ENCODE measurements around the gene PTOV1.

Gene PTOV1

GRCh38 chr19:49888510-49888824 is 37.5 kb downstream of the PTOV1 start:
- no peak for DNase-seq (ENCODE audit: low read depth, low spot score)

DNA sequence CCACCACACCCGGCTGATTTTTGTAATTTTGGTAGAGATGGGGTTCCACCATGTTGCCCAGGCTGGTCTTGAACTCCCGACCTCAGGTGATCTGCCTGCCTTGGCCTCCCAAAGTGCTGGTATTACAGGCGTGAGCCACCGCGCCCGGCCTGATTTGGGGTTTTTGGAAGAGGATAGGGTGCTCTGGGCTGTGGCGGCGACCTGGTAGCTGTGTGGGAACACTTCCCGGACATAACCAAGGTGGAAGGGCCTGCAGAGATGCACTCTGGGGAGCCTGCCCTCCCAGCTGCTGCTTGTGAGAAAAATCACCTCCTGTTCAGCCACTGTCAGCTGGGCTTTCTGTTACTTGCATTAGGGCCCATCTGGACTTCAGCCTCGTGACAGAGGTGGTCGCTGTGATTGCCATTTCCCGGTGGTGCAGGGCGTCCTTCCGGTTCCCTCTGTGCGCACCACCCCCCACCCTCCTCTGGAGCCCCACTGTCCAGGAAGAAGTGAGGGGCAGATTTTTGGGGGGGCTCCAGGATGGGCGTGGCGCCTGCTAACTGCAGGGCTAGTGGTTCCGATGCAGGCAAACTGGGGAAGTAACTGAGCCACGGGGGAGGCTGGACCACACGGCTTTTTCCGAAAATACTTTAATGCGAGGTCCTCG is 38.2 kb downstream of the PTOV1 start:
- no peak for DNase-seq (ENCODE audit: low read depth, low spot score)

- no peak for DNase-seq (ENCODE audit: low read depth, low spot score)
Observed at GRCh38 chr19:49889687-49890348, 38.9 kb downstream of the PTOV1 start.

- no peak for DNase-seq (ENCODE audit: low read depth, low spot score)
Observed at GRCh38 chr19:49890349-49891311, 39.7 kb downstream of the PTOV1 start.

DNA sequence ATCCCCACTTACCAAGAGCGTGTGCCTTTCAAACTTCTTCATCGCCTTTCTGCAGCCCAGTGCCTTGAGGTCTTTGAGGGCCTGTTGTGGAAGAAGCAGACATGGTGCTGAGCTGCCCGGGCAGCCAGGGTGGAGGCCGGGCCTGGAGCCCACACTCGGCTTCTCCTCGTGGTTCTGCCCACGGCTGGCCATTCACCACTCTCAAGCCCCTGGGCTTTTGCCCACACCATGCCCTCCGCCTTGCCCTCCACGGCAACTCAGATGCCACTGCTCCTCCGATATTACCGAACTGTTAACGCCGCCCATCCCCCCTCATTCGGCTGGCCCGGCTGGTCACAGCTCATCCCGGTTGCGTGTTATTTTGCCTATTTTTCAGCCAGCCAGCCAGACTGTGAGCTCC is 40.4 kb downstream of the PTOV1 start:
- no peak for DNase-seq (ENCODE audit: low read depth, low spot score)

DNA sequence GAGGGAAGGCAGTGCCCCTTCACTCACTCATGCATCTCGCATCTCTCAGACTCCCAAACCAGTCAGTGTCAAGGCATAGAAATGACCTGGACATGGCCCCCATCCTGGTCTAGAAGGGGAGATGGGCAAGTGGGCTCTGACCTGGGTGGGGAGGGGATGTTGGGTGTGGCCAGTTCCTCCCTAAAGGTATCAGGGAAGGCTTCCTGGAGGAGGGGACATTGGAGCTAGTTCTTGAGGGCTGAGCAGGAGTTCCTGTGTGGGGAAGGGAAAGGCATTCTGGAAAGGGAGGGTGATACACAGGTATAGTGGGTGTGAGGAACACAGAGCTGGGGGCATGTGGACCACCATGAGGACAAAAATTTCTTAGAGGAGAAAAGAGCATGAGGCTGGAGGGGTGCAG is 41.8 kb downstream of the PTOV1 start:
- DNase-seq (ENCODE audit: low read depth, low spot score) = no peak

DNA sequence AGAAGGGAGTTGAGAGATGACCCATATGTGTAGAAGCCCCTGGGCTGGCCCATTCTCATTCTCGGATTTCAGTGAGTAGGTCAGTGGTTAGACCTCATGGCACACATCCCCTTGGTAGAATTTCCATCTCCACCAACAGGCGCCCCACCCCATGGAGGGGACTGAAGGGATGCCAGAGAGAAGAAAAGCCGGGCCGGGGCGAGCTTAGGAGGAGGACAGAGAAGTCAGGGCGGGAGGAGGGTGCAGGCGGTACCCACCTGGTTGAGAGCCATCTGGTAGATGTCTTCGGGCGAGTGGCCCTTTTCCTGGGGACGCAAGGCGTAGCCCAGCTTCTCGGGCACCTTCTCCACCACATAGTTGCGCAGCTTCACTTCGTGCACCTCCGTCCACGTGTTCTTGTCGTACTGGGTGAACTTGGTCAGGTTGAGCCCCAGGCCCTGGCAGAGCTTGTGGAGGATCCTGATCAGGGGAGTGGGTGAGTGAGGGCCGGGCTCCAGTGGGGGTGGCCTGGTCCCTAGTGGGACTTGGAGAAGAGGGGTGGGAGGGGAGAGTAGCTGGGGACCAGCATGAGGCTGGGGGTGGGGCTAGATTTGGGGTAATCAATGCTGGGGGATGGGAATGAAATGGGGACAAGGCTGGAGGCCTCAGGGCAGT is 43.2 kb downstream of the PTOV1 start:
- no peak for DNase-seq (ENCODE audit: low read depth, low spot score)

GRCh38 chr19:49894879-49895565 is 44.1 kb downstream of the PTOV1 start:
- no peak for DNase-seq (ENCODE audit: low read depth, low spot score)

DNA sequence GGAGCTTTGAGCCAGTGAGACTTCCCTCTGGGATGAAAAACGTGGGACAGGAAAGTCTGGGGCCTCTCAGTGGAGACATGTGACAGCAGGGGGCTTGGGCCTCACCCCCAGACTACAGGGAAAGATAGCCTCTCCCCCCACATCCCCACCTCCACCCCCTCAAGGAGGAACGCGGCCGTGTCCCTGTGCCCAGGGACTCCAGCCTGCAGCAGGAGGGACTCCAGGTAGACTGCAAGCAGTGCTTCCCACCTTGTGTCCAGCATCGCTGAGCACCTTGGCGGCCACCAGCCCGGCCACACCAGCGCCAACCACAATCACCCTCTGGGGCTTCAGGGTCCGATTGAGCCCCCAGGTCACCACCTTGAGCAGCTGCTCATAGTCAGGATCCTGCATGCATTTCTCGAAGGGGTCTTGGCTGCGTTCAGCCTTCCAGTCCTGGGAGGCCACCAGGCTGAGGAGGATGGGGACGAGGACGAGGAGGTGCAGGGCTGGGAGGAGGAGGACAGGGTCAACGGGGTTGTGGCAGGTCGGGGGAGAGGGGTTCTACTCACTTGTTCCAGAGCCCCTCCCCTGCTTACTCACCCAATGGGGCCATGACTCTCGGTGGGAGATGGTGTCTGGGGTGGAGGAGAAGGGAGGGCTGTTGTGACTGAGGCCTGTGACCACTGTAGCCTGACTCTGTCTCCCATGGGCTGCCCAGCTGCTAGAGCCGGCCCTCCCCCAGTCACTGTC is 44.8 kb downstream of the PTOV1 start:
- no peak for DNase-seq (ENCODE audit: low read depth, low spot score)

GRCh38 chr19:49896863-49897621 is 46.1 kb downstream of the PTOV1 start, which contains the start of gene IL4I1:
TSS of gene IL4I1 (minus strand) at chr19:49896887. CDS start at chr19:49896160, 727 bp downstream.
- DNase-seq (ENCODE audit: low read depth, low spot score) = no peak

DNA sequence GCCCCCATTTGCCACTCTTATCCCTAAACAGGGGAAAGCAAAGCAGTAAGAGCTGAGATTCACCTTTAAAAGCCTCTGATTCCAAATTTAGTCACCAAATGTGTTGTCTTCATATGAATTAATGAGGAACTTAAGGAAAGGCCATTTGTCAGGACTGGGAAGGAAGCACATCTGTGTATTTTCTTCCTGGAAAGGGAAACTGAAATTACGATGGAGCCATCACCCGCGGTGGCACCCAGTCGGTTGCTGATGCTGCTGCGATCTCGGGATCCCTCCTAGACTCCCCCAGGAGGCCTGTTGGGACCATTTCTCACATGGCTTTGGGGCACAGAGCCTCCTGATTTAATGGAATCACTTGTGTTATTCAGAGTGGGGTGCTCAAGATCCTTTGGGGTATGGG is 53.2 kb downstream of the PTOV1 start:
- DNase-seq (ENCODE audit: low read depth, low spot score) = no peak

DNA sequence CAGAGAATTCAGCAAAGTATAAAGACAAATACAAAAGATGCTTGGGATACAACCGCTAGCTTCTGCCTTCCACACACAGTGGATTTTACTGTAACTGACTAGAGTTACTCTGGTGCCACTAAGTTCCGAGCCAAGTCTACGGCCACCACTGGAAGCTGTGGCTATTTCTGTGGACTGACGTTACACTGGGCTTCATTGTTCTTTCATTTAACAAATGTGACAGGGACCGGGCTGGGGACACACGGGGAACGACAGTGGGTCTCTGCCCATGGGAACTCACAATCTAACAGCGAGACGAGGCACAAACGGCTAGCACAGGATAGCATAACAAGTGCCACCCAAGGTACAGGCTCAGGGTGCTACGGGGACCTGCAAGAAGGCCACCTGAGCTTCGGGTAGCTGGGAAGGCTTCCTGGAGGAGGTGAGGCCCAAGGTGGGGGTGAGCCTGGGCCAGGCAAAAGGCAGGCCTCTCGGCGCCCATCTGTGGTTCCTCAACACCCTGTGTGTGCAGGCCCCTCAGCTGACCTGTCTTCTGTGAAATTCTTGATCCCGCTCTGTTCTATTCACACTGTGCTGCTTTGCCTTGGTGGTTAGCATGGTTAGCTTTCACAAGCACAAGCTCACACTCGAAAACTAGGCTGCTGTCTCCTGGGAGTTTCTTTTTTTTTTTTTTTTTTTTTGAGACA is 56.1 kb downstream of the PTOV1 start:
- DNase-seq (ENCODE audit: low read depth, low spot score) = no peak

GRCh38 chr19:49907745-49908446 is 56.9 kb downstream of the PTOV1 start:
- DNase-seq (ENCODE audit: low read depth, low spot score) = no peak

DNA sequence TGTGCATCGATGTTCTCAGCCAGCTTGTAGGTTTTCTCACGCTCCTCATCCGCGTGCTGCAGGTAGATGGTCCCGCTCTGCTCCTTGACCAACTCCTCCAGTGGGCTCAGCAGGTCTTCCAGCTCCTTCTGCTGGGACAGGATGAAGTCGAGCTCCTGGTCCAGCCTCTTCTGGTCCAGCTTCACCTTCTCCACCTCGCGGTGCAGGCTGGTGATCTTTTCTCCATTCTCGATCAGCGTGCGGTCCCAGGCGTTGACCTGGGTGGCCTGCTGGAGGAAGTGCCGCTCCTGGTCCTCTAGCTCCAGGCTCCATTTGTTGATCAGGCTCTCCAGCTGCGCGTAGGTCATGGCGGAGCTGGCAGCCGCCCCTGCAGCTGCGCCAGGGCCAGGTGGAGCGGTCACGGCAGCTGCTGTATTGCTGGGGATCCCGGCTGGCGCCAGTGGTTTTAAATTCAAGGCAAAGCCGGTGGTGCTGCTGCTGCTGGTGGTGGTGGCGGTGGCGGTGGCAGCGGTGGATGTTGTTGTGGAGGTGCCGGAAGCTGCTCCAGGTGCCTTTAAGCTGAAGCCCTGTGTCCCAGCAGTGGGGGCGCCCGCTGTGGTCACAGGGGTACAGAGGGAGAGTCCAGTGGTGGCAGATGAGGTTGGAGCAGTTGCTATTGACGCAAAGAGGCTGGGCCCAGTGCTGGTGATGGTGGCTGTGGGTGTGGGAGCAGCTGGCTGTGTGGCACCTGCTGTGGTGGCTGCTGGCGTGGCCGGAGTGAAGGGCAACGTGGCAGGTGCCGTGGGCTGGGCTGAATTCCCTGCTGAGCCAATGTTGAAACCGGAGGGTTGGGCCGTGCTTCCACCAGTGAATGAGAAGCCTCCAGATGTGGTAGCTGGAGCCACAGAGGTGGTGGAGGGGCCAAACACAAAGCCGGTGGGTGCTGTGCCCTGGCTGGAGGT is 57.8 kb downstream of the PTOV1 start:
- no peak for DNase-seq (ENCODE audit: low read depth, low spot score)

- DNase-seq (ENCODE audit: low read depth, low spot score) = no peak
Observed at GRCh38 chr19:49910179-49910578, 59.2 kb downstream of the PTOV1 start.

Data from iPS DF 19.7 (cell line).